T-helper 1 cell treated with Interleukin-12 subunit alpha and Interleukin-12 subunit beta and Interleukin-4 antibody, amounts not matched to agents 30 μg/mL and 1 μg/mL, for 36 hours (primary cell): ENCODE data around the gene ARHGAP24.

ENCODE experiments used
- H3K27ac Mint-ChIP-seq: one replicate; pipeline ENCODE4 v1.8.0; 2021; ENCODE audit warnings: mild to moderate bottlenecking, mixed read lengths
- H3K27me3 Mint-ChIP-seq: one replicate; pipeline ENCODE4 v1.8.0; 2021; ENCODE audit warnings: low read depth, mixed read lengths
- H3K36me3 Mint-ChIP-seq: one replicate; pipeline ENCODE4 v1.8.0; 2021; ENCODE audit warnings: low read depth, mixed read lengths
- H3K4me1 Mint-ChIP-seq: one replicate; pipeline ENCODE4 v1.8.0; 2021; ENCODE audit warnings: low read depth, mixed read lengths
- H3K4me3 Mint-ChIP-seq: one replicate; pipeline ENCODE4 v1.8.0; 2021; ENCODE audit warnings: mild to moderate bottlenecking, moderate library complexity, mixed read lengths
- H3K9me3 Mint-ChIP-seq: one replicate; pipeline ENCODE4 v1.8.0; 2021; ENCODE audit warnings: mixed read lengths

ARHGAP24 gene

DNA sequence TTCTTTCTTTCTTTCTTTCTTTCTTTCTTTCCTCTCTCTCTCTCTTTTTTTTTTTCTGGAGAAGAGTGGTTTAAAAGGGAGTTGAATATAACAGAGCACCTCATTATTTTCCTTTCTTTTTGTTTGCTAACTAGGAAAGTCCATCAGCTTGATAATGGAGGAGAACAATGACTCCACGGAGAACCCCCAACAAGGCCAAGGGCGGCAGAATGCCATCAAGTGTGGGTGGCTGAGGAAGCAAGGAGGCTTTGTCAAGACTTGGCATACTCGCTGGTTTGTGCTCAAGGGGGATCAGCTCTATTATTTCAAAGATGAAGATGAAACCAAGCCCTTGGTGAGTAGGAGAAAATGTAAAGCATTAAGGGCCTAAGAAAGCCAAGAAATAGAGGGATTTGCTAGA lies 95.4 kb downstream of the ARHGAP24 start:
- no peaks in the 10 kb centered on the region for H3K9me3 Mint-ChIP-seq
- no peaks in the 10 kb centered on the region for H3K27me3 Mint-ChIP-seq
- H3K4me3 Mint-ChIP-seq = no peak overlapping the region
- H3K4me1 Mint-ChIP-seq = no peaks in the 10 kb centered on the region
- H3K36me3 Mint-ChIP-seq = no peaks in the 10 kb centered on the region
- H3K27ac Mint-ChIP-seq = no peak overlapping the region

DNA sequence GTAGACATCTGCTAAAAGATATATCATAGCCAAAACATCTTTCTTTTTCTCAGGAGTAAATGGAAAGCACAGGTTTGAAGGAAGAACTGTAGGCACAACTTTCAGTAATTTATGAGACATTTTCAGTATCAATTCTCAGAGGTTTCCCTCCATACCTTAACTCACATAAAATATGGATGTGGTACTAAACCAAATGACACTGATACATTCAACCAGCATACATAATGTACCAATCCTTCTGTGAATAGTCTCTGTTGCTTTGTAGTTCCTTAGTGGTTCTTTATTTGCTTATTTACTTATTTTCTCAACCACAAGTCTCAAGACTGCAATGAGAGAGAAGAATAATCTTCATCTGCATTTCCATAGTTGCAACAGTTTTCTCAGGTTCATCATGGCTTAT lies 96.1 kb downstream of the ARHGAP24 start:
- Mint-ChIP-seq H3K27me3 (no peaks in the 10 kb centered on the region), H3K36me3 (no peaks in the 10 kb centered on the region), H3K4me1 (no peaks in the 10 kb centered on the region), H3K4me3 (no peak overlapping the region), H3K27ac (no peak overlapping the region), H3K9me3 (no peaks in the 10 kb centered on the region)

DNA sequence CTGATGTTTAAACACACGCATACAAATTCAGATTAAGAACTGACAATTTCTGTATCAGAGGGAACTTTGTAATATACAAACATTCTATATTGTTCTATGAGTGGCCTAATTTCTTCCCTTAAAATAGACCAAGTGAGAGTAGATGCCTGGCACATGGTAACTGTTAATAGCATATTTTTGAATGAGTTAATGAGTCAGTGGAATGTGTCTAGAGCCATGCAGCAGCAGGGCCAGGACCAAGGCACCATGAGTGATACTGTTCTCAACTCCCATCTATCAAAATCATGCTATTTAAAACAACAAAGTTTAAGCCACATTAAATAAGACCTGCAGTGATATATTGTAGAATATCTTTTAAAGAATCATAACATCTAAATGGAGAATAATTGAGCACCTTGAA lies 98.3 kb downstream of the ARHGAP24 start:
- Mint-ChIP-seq H3K4me1 (no peaks in the 10 kb centered on the region), H3K4me3 (no peak overlapping the region), H3K27me3 (no peaks in the 10 kb centered on the region), H3K36me3 (no peaks in the 10 kb centered on the region), H3K27ac (no peak overlapping the region), H3K9me3 (no peaks in the 10 kb centered on the region)

DNA sequence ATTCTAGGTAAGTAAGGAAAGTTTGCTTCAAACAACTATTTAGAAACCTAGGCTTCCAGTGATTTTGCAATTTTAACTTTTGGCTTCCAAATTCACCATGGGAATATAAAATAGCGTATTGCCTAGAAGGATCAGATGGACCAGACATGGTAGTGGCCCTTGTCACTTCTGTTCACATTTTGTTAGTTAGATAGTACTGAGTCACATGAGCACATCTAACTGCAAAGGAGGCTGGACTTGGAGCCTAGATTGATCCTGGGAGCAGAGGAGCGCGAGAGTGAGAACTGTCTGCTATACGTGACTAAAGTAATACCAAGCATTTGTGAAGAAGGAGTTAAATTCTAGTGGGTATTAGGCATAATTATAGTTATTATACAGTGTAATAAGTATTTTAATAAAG lies 102.4 kb downstream of the ARHGAP24 start:
- Mint-ChIP-seq H3K36me3 (no peaks in the 10 kb centered on the region), H3K27ac (no peak overlapping the region), H3K4me3 (no peak overlapping the region), H3K4me1 (no peaks in the 10 kb centered on the region), H3K27me3 (no peaks in the 10 kb centered on the region), H3K9me3 (no peaks in the 10 kb centered on the region)

DNA sequence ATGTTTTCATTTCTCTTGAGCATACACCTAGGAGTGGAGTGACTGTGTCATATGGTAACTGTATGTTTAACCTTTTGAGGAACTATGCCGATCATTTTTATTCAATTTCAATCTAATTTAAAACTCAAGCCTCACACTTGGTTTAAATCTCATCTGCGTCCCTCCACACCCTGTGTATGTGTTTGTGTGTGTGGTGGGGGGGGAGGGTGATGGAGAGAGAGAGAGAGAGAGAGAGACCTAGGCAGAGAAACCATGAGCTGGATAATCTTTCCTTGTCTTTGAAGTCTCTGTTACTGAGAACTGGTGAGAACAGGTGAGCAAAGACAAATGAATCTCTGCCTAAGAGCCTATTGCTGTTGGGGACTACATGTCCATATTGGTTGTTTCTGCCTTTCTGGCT lies 105.0 kb downstream of the ARHGAP24 start:
- Mint-ChIP-seq H3K9me3 (no peaks in the 10 kb centered on the region), H3K4me1 (no peaks in the 10 kb centered on the region), H3K27ac (no peak overlapping the region), H3K4me3 (no peak overlapping the region), H3K27me3 (no peaks in the 10 kb centered on the region), H3K36me3 (no peaks in the 10 kb centered on the region)

DNA sequence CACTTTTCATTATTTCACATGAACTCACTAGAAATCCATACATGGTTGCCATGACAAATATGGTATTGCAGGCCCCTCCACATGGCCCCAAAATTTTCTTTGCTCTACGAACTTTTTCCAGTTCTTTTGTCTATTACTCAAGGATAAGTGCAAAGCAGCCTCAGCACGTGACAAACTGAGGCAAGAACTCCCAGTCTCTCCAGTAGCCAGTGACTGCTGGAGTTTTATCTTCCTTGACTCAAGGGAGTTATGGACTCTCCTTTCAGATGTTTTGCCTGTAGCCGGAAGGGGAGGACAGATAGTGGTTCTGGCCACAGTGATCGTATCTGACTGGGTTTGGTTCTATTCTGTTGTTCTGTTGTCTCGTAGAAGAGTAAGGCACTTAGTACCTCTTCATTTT lies 105.5 kb downstream of the ARHGAP24 start:
- H3K4me1 Mint-ChIP-seq = no peaks in the 10 kb centered on the region
- H3K4me3 Mint-ChIP-seq = no peak overlapping the region

DNA sequence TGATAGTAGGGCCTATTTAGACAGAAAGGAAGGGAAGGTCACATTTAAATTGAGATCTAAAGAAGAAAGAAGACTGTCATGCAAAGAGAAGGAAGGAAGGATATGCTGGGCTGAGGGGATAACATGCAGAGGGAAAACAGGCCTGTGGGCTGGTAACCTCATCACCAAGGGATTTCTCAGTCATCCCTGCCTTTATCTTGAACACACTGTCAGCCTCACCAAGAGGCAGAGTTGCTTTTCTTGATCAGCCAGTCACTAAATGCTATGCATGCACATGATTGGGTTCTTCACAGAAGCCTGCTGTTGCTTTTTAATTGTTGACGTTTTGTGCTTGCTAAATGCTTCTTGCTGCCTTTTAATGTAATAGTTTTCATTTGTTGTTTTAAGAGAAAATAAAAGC lies 113.0 kb downstream of the ARHGAP24 start:
- H3K27me3 Mint-ChIP-seq = no peaks in the 10 kb centered on the region
- no peaks in the 10 kb centered on the region for H3K36me3 Mint-ChIP-seq
- H3K27ac Mint-ChIP-seq = no peak overlapping the region
- H3K9me3 Mint-ChIP-seq = peaks cover 3% of the 10 kb centered on the region
- no peak overlapping the region for H3K4me3 Mint-ChIP-seq
- H3K4me1 Mint-ChIP-seq = no peaks in the 10 kb centered on the region

More for the DNA sequence above, 105.5 kb downstream of the ARHGAP24 start:
- Mint-ChIP-seq H3K27ac (no peak overlapping the region), H3K36me3 (no peaks in the 10 kb centered on the region), H3K9me3 (no peaks in the 10 kb centered on the region), H3K27me3 (no peaks in the 10 kb centered on the region)

DNA sequence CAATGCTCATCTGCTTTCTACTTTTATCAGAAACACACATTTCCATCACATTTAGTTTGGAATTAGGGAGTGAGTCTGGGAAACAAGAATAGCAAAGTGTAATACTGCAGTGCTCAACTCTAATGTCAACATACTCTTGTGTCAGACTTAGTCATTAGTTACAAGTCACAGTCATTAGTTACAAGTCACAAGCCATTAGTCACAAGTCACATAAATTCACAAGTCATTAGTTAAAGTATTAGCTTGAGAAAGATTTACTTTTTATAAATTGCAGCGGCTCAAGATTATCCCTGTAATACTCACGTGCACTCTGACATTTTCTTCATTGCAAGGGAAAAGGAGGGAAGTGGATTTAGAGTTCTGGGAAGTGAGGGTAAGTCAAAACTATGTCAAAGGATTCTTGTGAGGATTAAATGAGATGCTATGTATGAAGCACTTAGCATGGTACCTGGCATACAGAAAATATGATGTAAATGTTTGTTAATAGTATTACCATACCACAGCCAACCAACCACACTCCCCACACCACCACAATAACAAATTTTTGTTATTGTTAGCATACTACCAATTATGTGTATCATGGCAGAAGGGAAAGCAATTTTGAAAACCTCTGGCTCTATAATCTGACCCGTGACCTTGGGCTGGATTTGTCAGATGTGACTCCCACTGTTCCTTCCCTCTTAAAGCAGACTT lies 116.6 kb downstream of the ARHGAP24 start:
- no peaks in the 10 kb centered on the region for H3K9me3 Mint-ChIP-seq
- no peaks in the 10 kb centered on the region for H3K36me3 Mint-ChIP-seq
- H3K27ac Mint-ChIP-seq = no peak overlapping the region
- H3K4me1 Mint-ChIP-seq = no peaks in the 10 kb centered on the region
- no peak overlapping the region for H3K4me3 Mint-ChIP-seq
- H3K27me3 Mint-ChIP-seq = no peaks in the 10 kb centered on the region

DNA sequence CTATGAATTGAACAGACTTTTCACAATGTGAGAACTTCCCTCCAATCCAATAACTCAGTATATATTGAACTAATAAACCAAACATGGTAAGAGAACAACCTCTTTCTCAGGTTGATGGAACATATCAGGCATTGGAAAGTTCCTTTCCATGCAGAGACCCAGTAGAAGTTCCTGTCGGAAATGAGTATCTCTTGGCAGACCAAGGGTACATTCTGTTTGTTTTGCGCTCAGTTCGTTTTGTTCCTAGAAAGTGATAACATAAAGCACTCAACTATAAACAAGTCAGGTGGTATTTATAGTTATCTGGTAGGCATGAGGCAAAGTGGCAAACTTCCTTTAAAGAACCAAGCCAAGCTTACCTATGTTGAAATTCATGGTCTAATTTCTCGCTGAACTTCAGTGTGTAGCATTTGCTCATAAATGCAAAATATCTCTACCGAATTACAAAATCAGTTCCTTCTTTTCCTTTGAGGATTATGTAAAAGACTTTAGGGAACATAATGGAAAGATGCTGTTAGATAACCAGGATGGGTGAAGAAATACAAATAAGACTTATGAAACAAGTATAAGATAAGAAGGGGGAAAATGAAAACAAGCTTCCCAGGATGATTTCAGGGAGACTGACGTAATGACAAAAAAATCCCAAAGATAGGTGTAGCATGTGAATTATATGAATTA lies 120.3 kb downstream of the ARHGAP24 start:
- H3K27me3 Mint-ChIP-seq = no peaks in the 10 kb centered on the region
- H3K27ac Mint-ChIP-seq = no peak overlapping the region
- no peaks in the 10 kb centered on the region for H3K36me3 Mint-ChIP-seq
- no peak overlapping the region for H3K4me3 Mint-ChIP-seq
- no peaks in the 10 kb centered on the region for H3K9me3 Mint-ChIP-seq
- no peaks in the 10 kb centered on the region for H3K4me1 Mint-ChIP-seq

DNA sequence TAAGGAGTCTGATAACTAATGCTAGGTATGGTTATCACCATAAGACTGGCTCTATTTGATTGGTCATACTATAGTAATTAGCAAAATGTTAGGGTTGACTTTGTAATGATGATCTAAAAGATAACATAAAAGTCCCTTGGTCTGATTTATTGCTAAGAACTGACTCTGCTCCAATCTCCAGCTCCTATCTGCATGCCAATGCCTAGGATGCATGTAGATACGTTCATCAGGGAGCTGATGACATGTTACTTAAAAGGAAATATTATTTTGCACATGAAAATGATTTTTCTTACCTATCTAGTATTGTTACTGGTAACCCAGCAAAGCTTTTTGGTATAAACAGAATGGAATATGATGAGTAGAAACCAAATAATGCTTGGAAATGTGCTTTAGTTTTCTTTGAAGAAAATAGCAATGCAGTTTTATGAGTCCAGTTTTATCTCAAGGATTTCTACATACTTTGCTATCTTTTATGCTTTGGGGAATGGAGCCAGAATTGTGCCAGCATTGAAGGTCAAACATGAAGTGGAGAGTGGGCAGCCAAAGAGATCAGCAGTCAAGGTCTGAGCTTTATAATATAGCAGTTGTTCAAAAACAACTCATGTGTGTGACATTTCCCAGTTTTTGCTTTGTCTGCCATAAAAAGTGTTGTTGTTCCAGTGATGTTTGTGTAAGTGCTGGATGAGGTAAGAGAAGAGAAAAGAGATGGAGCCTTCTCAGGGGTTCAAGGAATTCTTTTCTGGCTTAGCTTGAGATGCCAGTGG lies 121.0 kb downstream of the ARHGAP24 start:
- Mint-ChIP-seq H3K4me3 (no peak overlapping the region), H3K27ac (no peak overlapping the region), H3K9me3 (no peaks in the 10 kb centered on the region), H3K27me3 (no peaks in the 10 kb centered on the region), H3K4me1 (no peaks in the 10 kb centered on the region), H3K36me3 (no peaks in the 10 kb centered on the region)

DNA sequence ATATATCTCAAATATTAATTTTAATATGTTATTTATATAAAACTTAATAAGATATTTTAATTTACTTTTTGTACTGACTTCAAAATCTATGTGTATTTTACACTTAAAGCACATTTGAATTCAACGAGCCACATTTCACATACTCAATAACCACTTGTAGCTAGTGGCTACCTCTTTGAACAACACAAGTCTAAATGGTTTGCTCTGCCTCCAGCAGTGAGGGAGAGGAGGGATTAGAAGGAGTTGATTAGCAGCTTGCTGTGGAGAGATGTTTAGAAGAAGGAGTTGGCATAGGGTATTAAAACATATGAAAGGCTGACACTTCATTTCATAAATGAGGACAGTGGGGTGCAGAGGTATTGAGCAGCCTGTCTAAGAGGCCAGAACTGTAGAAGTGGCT lies 124.0 kb downstream of the ARHGAP24 start:
- Mint-ChIP-seq H3K27ac (no peak overlapping the region), H3K4me3 (no peak overlapping the region)

DNA sequence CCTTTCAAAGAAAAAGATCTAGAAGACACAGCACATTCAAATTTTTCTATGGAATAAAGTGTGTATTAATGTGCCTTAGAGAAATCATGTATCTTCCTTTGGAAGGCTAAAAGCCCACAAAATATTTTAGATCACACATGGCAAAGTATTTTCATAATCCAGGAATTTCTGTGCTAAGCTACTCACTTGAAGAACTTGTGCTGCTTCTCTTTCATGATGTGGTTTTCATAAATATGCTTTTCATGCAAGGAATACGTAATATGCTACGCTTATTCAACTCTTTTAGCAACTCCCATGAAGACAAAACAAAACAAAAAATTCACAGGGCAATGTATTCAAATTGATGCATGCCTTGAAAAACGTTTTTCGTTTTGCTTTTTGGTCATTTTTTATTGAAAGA lies 125.6 kb downstream of the ARHGAP24 start:
- H3K9me3 Mint-ChIP-seq = no peaks in the 10 kb centered on the region
- H3K4me3 Mint-ChIP-seq = no peak overlapping the region
- H3K27ac Mint-ChIP-seq = no peak overlapping the region
- no peaks in the 10 kb centered on the region for H3K36me3 Mint-ChIP-seq
- H3K27me3 Mint-ChIP-seq = no peaks in the 10 kb centered on the region
- no peaks in the 10 kb centered on the region for H3K4me1 Mint-ChIP-seq

More for the DNA sequence above, 124.0 kb downstream of the ARHGAP24 start:
- Mint-ChIP-seq H3K36me3 (no peaks in the 10 kb centered on the region), H3K4me1 (no peaks in the 10 kb centered on the region), H3K27me3 (no peaks in the 10 kb centered on the region), H3K9me3 (no peaks in the 10 kb centered on the region)

DNA sequence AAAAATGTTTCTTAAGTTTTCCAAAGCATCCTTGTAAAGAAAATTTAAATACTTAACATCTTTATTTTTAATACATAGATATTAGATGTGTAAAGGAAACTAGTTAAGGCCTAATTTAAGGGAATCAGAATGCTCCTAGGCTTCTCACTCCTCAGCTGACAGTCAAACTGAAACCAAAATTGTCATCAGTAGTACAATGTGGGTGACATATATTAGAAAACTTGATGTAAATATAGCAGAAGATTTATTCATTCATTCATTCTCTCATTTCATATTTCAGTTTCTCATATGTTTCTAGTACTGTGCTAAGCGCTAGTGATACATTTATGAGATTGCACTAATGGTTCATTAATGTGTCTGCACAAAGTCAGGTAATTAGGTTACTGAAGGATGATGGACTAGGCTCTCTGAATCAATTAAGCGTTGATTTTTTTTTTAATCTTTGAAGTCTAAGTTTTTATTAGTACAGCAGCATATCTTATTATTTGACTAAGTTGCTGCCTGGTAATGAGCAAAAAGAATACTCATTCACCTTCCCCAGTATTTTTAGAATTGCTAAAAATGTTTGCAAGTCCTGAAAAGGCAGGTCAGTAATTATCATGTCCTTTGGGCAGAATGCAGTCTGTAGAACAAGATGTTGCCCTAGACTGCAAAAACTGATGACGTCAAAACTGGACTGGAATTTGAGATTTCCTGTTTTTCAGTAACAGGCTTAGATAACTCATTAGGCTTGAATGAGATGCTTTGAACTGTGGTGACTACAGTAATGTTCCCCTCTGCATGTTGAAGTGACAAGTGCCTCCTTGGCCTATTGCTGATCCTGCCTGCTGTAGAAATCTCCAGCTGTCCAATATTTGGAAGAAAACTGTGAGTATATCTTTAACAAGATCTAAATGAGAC lies 128.7 kb downstream of the ARHGAP24 start:
- H3K4me1 Mint-ChIP-seq = no peaks in the 10 kb centered on the region
- no peaks in the 10 kb centered on the region for H3K9me3 Mint-ChIP-seq
- no peaks in the 10 kb centered on the region for H3K27me3 Mint-ChIP-seq

DNA sequence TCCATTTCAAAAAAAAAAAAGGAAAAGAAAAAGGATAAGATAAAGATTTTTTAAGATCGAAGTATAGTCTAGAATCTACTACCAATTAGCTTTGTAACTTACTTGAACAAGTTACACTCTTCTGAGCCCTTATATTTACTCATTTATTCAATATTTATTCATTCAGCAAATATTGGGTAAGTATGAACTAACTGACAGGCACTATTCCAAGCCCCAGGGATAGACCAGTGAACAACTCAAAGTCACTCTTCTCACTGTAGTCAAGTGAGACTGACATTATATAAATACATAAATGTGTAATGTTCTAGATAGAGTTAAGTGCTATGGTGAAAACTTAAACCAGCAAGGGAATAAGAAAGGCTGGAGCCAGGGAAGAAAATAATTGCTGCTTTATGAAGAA lies 131.6 kb downstream of the ARHGAP24 start:
- no peaks in the 10 kb centered on the region for H3K4me1 Mint-ChIP-seq
- no peak overlapping the region for H3K4me3 Mint-ChIP-seq

More for the DNA sequence above, 128.7 kb downstream of the ARHGAP24 start:
- H3K4me3 Mint-ChIP-seq = no peak overlapping the region
- H3K36me3 Mint-ChIP-seq = no peaks in the 10 kb centered on the region
- no peak overlapping the region for H3K27ac Mint-ChIP-seq

More for the DNA sequence above, 131.6 kb downstream of the ARHGAP24 start:
- Mint-ChIP-seq H3K9me3 (no peaks in the 10 kb centered on the region), H3K27me3 (no peaks in the 10 kb centered on the region), H3K27ac (no peak overlapping the region), H3K36me3 (no peaks in the 10 kb centered on the region)
